Tibial nerve (tissue), 4 donors: Measurements from ENCODE around the gene SOX18. TPM values are rescaled to one million over a fixed set of nuclear protein-coding genes. Genes with fewer than 3 reads are reported as not detected.
A peak's percentile ranks its signal among the peaks of the same experiment; 100 is the strongest.

ENCODE experiments used
- DNase-seq, 2 donors: peaks; one replicate each; pipeline ENCODE4 v3.0.0-alpha.2; 2019; ENCODE audit warnings: low spot score in 2 of 2
- H3K27ac ChIP-seq, 4 donors: fragments of 200-600 bp; sonication (generic) in 3 of 4; one replicate each; pipeline ENCODE4 v1.5.1; 2017 to 2019; ENCODE audit warnings: mild to moderate bottlenecking in 1 of 4
- H3K27me3 ChIP-seq, 2 donors: fragments of 200-600 bp; sonication (generic) in 1 of 2; one replicate each; pipeline versions ENCODE4 v1.5.1 to v1.6.0; 2017 to 2019
- H3K36me3 ChIP-seq, 3 donors: fragments of 200-600 bp; sonication (generic); one replicate each; pipeline ENCODE4 v1.5.1; 2018 to 2019
- H3K4me1 ChIP-seq, 4 donors: fragments of 200-600 bp; sonication (generic) in 3 of 4; one replicate each; pipeline ENCODE4 v1.5.1; 2017 to 2019
- H3K4me3 ChIP-seq, 4 donors: fragments of 200-600 bp; sonication (generic) in 3 of 4; one replicate each; pipeline ENCODE4 v1.5.1; 2017 to 2019; ENCODE audit warnings: mild to moderate bottlenecking in 1 of 4, moderate library complexity in 1 of 4
- H3K9me3 ChIP-seq, 4 donors: fragments of 200-600 bp; sonication (generic) in 3 of 4; one replicate each; pipeline ENCODE4 v1.5.1; 2017 to 2019
- CTCF ChIP-seq, 5 experiments: fragments of 200-600 bp in 3 of 5; fragments of 450-650 bp in 2 of 5; sonication (generic) in 3 of 5; IDR thresholded peaks; one replicate each; pipeline ENCODE4 v1.5.1; 2016 to 2019; ENCODE audit warnings: antibody characterized with exemption in 5 of 5, mild to moderate bottlenecking in 3 of 5, moderate library complexity in 2 of 5
- EP300 ChIP-seq, 2 donors: sonication (generic); formaldehyde crosslinking; IDR thresholded peaks; one replicate each; pipeline ENCODE4 v1.6.1; 2017; ENCODE audit warnings: antibody characterized with exemption in 2 of 2, mild to moderate bottlenecking in 1 of 2
- POLR2A ChIP-seq, 2 donors: fragments of 450-650 bp; IDR thresholded peaks; one replicate each; pipeline ENCODE4 v1.6.1; 2017; ENCODE audit warnings: antibody characterized with exemption in 2 of 2, mild to moderate bottlenecking in 2 of 2, moderate library complexity in 2 of 2
- WGBS, 2 donors: methylation state at CpG; one replicate each; pipeline ENCODE4 v1.1.5; 2018; 5-methylcytosine and 5-hydroxymethylcytosine counted together
- total RNA-seq, 4 donors: library from RNA; depleted of rRNA; stranded (reverse); fragments of >200 nt; gene quantifications; one replicate each; pipeline ENCODE4 v1.1.0, GENCODE V29; 2016

The SOX18 gene
- total RNA-seq, 4 donors from 2014 or later, result 4.6 to 44.6 (median 21.4) TPM

- Histone ChIP-seq H3K4me3 (peak overlapping the region in 2 of 4 donors; percentile 3 to 11), H3K9me3 (no peaks in the 10 kb centered on the region), H3K36me3 (no peaks in the 10 kb centered on the region), H3K27ac (peak overlapping the region in 1 of 4 donors; percentile 77), H3K4me1 (peaks cover 0 to 48% (median 5%) of the 10 kb centered on the region in 4 donors), H3K27me3 (peaks cover 0 to 47% of the 10 kb centered on the region in 2 donors)
- 40 to 43% methylated on average over 27 to 30 of the region's 33 CpGs for WGBS, 2 donors
- TF ChIP-seq EP300 (IDR thresholded peaks at IDR 0.05) (no peak), CTCF (IDR thresholded peaks at IDR 0.05) (peak; percentile 73 to 84 (median 77))
- peak; percentile 60 to 63 for DNase-seq
These were observed 8.4 kb upstream of the SOX18 start for GRCh38 chr20:64057628-64058498.

- WGBS, 2 donors, result 48 to 59% methylated on average over 34 to 38 of the region's 39 CpGs
- H3K4me3 ChIP-seq, result peak overlapping the region in 2 of 4 donors; percentile 3 to 11
These were observed 7.6 kb upstream of the SOX18 start for GRCh38 chr20:64056889-64057627.

GRCh38 chr20:64056639-64056888 lies 7.1 kb upstream of the SOX18 start:
- TF ChIP-seq CTCF (IDR thresholded peaks at IDR 0.05), result no peak
- no peak for TF ChIP-seq EP300 (IDR thresholded peaks at IDR 0.05)
- no peak for TF ChIP-seq POLR2A (IDR thresholded peaks at IDR 0.05)
- Histone ChIP-seq H3K36me3 (no peaks in the 10 kb centered on the region), H3K27ac (peak overlapping the region in 2 of 4 donors; percentile 33 to 77), H3K4me3 (no peak overlapping the region), H3K9me3 (no peaks in the 10 kb centered on the region), H3K27me3 (peaks cover 0 to 60% of the 10 kb centered on the region in 2 donors), H3K4me1 (peaks cover 0 to 40% (median 2%) of the 10 kb centered on the region in 4 donors)
- WGBS, 2 donors, result 36 to 37% methylated on average over 7 of the region's 7 CpGs
- DNase-seq, result no peak

More at GRCh38 chr20:64056889-64057627, 7.6 kb upstream of the SOX18 start:
- no peak for DNase-seq
- TF ChIP-seq CTCF (IDR thresholded peaks at IDR 0.05) (no peak), EP300 (IDR thresholded peaks at IDR 0.05) (no peak), POLR2A (IDR thresholded peaks at IDR 0.05) (no peak)
- Histone ChIP-seq H3K9me3 (no peaks in the 10 kb centered on the region), H3K27ac (peak overlapping the region in 2 of 4 donors; percentile 33 to 77), H3K36me3 (no peaks in the 10 kb centered on the region), H3K4me1 (peaks cover 0 to 41% (median 2%) of the 10 kb centered on the region in 4 donors), H3K27me3 (peaks cover 0 to 55% of the 10 kb centered on the region in 2 donors)

- Histone ChIP-seq H3K27me3 (peaks cover 0 to 65% of the 10 kb centered on the region in 2 donors), H3K4me3 (no peak overlapping the region), H3K4me1 (peaks cover 0 to 40% (median 2%) of the 10 kb centered on the region in 4 donors), H3K9me3 (no peaks in the 10 kb centered on the region), H3K36me3 (no peaks in the 10 kb centered on the region), H3K27ac (peak overlapping the region in 3 of 4 donors; percentile 4 to 77 (median 71))
- WGBS, 2 donors, result 38 to 48% methylated on average over 8 to 20 of the region's 22 CpGs
- TF ChIP-seq EP300 (IDR thresholded peaks at IDR 0.05) (peak in 1 of 2 donors; percentile 25), CTCF (IDR thresholded peaks at IDR 0.05) (peak in 1 of 5 experiments; percentile 12), POLR2A (IDR thresholded peaks at IDR 0.05) (no peak)
- no peak for DNase-seq
These were observed 6.6 kb upstream of the SOX18 start for GRCh38 chr20:64055893-64056638.
